Activated CD8-positive, alpha-beta memory T cell treated with anti-CD3 and anti-CD28 coated beads for 4 hours (primary cell): ENCODE results near the gene AURKA.

Experiments
- DNase-seq, 2 donors: peaks; one replicate each; pipeline ENCODE4 v3.0.0-alpha.2; 2020; ENCODE audit warnings: low read depth in 2 of 2

AURKA gene

GRCh38 chr20:56392132-56392880 is at the start of gene AURKA, which contains the start of gene CSTF1:
TSS of gene AURKA (minus strand) at chr20:56392215. CDS start at chr20:56388197, 4,018 bp downstream.
TSS of gene CSTF1 (plus strand) at chr20:56392645. CDS start at chr20:56395553, 2,908 bp downstream.
- peak; percentile 98 to 99 for DNase-seq

- peak; percentile 52 to 56 for DNase-seq
Measured at GRCh38 chr20:56440346-56441007, 48.5 kb upstream of the AURKA start.

- no peak for DNase-seq
Measured at GRCh38 chr20:56439771-56440291, 47.8 kb upstream of the AURKA start.

- no peak for DNase-seq
Measured at GRCh38 chr20:56438284-56438683, 46.3 kb upstream of the AURKA start.

GRCh38 chr20:56437196-56437960 is 45.4 kb upstream of the AURKA start:
- DNase-seq: no peak

GRCh38 chr20:56433880-56434255 is 41.9 kb upstream of the AURKA start:
- DNase-seq: no peak

- no peak for DNase-seq
Measured at GRCh38 chr20:56433221-56433879, 41.3 kb upstream of the AURKA start.

- no peak for DNase-seq
Measured at GRCh38 chr20:56431471-56431870, 39.5 kb upstream of the AURKA start.

- no peak for DNase-seq
Measured at GRCh38 chr20:56430957-56431356, 38.9 kb upstream of the AURKA start.

- no peak for DNase-seq
Measured at GRCh38 chr20:56430461-56430860, 38.4 kb upstream of the AURKA start.

- no peak for DNase-seq
Measured at GRCh38 chr20:56429941-56430340, 37.9 kb upstream of the AURKA start.

GRCh38 chr20:56429502-56429901 is 37.5 kb upstream of the AURKA start:
- DNase-seq: peak; percentile 35 to 41

- DNase-seq: no peak
Measured at GRCh38 chr20:56428881-56429280, 36.9 kb upstream of the AURKA start.

GRCh38 chr20:56428410-56428809 is 36.4 kb upstream of the AURKA start:
- DNase-seq: no peak

- no peak for DNase-seq
Measured at GRCh38 chr20:56427797-56428196, 35.8 kb upstream of the AURKA start.

- no peak for DNase-seq
Measured at GRCh38 chr20:56426926-56427325, 34.9 kb upstream of the AURKA start.

- no peak for DNase-seq
Measured at GRCh38 chr20:56426026-56426425, 34.0 kb upstream of the AURKA start.

- no peak for DNase-seq
Measured at GRCh38 chr20:56424931-56425330, 32.9 kb upstream of the AURKA start.

- no peak for DNase-seq
Measured at GRCh38 chr20:56423886-56424285, 31.9 kb upstream of the AURKA start.

- no peak for DNase-seq
Measured at GRCh38 chr20:56423211-56423610, 31.2 kb upstream of the AURKA start.

GRCh38 chr20:56422824-56423189 is 30.8 kb upstream of the AURKA start:
- DNase-seq: no peak
